HepG2 (cell line): ENCODE data around the gene NDOR1. TPM values are rescaled to one million over a fixed set of nuclear protein-coding genes. Genes with fewer than 3 reads are reported as not detected.

Experiments
- ATAC-seq: fragments of 200-7000 bp; cut with Tn5 transposase; 3 replicates; pipeline ENCODE4 v1.9.1; 2020; ENCODE audit warnings: mild to moderate bottlenecking, moderate library complexity
- BruUV-seq: library from RNA; stranded (reverse); fragments of 400-500 nt; replicated peaks from 2 replicates; lab custom pipeline; 2021; lab: Mats Ljungman, UMichigan
- CTCF ChIA-PET: fragments of 300-600 bp; formaldehyde crosslinking; extraction: SDS; loops from one replicate; lab custom pipeline; 2021; ENCODE audit warnings: low total read pairs, inconsistent platforms, low intra/inter-chr PET ratio; lab: Yijun Ruan, JAX
- POLR2A ChIA-PET: fragments of 350-600 bp; sonication (Branson Sonifier 250); formaldehyde crosslinking; loops from one replicate; lab custom pipeline; 2020; ENCODE audit warnings: antibody characterized with exemption, inconsistent platforms; lab: Yijun Ruan, JAX
- DNase-seq: peaks from one replicate; pipeline ENCODE4 v3.0.0-alpha.2; 2015; ENCODE audit warnings: low spot score
- FAIRE-seq: peaks from 3 replicates; lab custom pipeline; 2011; peaks lifted over from hg19 to GRCh38; lab: Jason Lieb, UNC
- H2AFZ ChIP-seq: one replicate; pipeline ENCODE4 v1.6.1; 2011; ENCODE audit warnings: low read length, inconsistent platforms
- H3K27ac ChIP-seq: fragments of 300-600 bp; 3 replicates; pipeline ENCODE4 v1.8.0; 2011; ENCODE audit warnings: mixed run types, mild to moderate bottlenecking, mixed read lengths, low read length, inconsistent platforms; ENCODE audit not compliant: insufficient read depth; ENCODE audit errors: extremely low read length
- H3K27me3 ChIP-seq, 2 experiments: fragments of 200-600 bp in 1 of 2; 2 replicates in 1 of 2; 3 replicates in 1 of 2; pipeline versions ENCODE4 v1.6.0 to v1.8.0; 2011; ENCODE audit warnings: low read length in 2 of 2, mild to moderate bottlenecking in 2 of 2, moderate library complexity in 2 of 2, inconsistent platforms in 1 of 2; ENCODE audit not compliant: insufficient read depth in 2 of 2, control insufficient read depth in 1 of 2
- H3K36me3 ChIP-seq, 2 experiments: fragments of 200-600 bp in 1 of 2; replicated peaks in 1 of 2; 2 replicates in 1 of 2; 3 replicates in 1 of 2; pipeline versions ENCODE4 v1.5.1 to v1.8.0; 2011; ENCODE audit warnings: low read length in 2 of 2, inconsistent platforms in 1 of 2; ENCODE audit not compliant: insufficient read depth in 2 of 2, control insufficient read depth in 1 of 2
- H3K4me1 ChIP-seq: 2 replicates; pipeline ENCODE4 v1.5.1; 2012; ENCODE audit warnings: low read length, inconsistent platforms; ENCODE audit not compliant: insufficient read depth
- H3K4me2 ChIP-seq: 2 replicates; pipeline ENCODE4 v1.6.0; 2011; ENCODE audit warnings: low read depth, low read length, inconsistent platforms
- H3K4me3 ChIP-seq, 3 experiments: fragments of 200-600 bp in 1 of 3; sonication (generic), shearing (Covaris generic) in 1 of 3; replicated peaks in 1 of 3; 2 replicates each; pipeline ENCODE4 v1.5.1; 2011 to 2016; ENCODE audit warnings: low read length in 3 of 3, inconsistent platforms in 2 of 3, low read depth in 2 of 3, mild to moderate bottlenecking in 2 of 3, control low read depth in 1 of 3, mixed read lengths in 1 of 3; ENCODE audit not compliant: insufficient read depth in 1 of 3
- H3K79me2 ChIP-seq: one replicate; pipeline ENCODE4 v1.6.1; 2011; ENCODE audit warnings: low read length, inconsistent platforms; ENCODE audit not compliant: insufficient read depth
- H3K9ac ChIP-seq: 2 replicates; pipeline ENCODE4 v1.6.0; 2011; ENCODE audit warnings: mild to moderate bottlenecking, low read depth, low read length, inconsistent platforms; ENCODE audit not compliant: insufficient read depth
- H3K9me3 ChIP-seq: 2 replicates; pipeline ENCODE4 v1.5.1; 2012; ENCODE audit warnings: mild to moderate bottlenecking, low read length
- H4K20me1 ChIP-seq: 2 replicates; pipeline ENCODE4 v1.6.0; 2011; ENCODE audit warnings: inconsistent platforms, mild to moderate bottlenecking, low read length, moderate library complexity; ENCODE audit not compliant: insufficient read depth
- AGO1 ChIP-seq: fragments of 200-400 bp; formaldehyde crosslinking; IDR thresholded peaks from 2 replicates; pipeline ENCODE4 v1.6.1; 2017; ENCODE audit warnings: mild to moderate bottlenecking, low read depth, low read length, moderate library complexity; ENCODE audit not compliant: poor library complexity, severe bottlenecking
- ATF7 ChIP-seq, 2 experiments: fragments of 450-650 bp in 1 of 2; sonication (generic) in 1 of 2; formaldehyde crosslinking in 1 of 2; IDR thresholded peaks; 2 replicates each; pipeline versions ENCODE4 v1.4.0 to v1.6.1; 2016 to 2020; ENCODE audit warnings: antibody characterized with exemption in 1 of 2, mild to moderate bottlenecking in 1 of 2, missing genetic modification reagents in 1 of 2
- HMGXB3 ChIP-seq: sonication (generic); formaldehyde crosslinking; IDR thresholded peaks from 2 replicates; pipeline ENCODE4 v1.4.0; 2020; ENCODE audit warnings: missing genetic modification reagents, borderline replicate concordance
- KAT2B ChIP-seq: fragments of 150-350 bp; IDR thresholded peaks from 2 replicates; pipeline ENCODE4 v1.6.1; 2014; ENCODE audit warnings: low read depth, low read length, borderline replicate concordance
- PCBP1 ChIP-seq: fragments of 200-400 bp; formaldehyde crosslinking; IDR thresholded peaks from 2 replicates; pipeline ENCODE4 v1.6.1; 2017; ENCODE audit warnings: mild to moderate bottlenecking, low read depth, low read length, borderline replicate concordance
- PRPF4 ChIP-seq: fragments of 200-400 bp; formaldehyde crosslinking; IDR thresholded peaks from 2 replicates; pipeline ENCODE4 v1.6.1; 2016; ENCODE audit warnings: low read length, low read depth; ENCODE audit not compliant: poor library complexity, severe bottlenecking
- RBFOX2 ChIP-seq: fragments of 200-400 bp; formaldehyde crosslinking; IDR thresholded peaks from 2 replicates; pipeline ENCODE4 v1.6.1; 2017; ENCODE audit warnings: low read depth, mild to moderate bottlenecking, low read length
- RXRA ChIP-seq: sonication (generic); formaldehyde crosslinking; IDR thresholded peaks from 2 replicates; pipeline ENCODE4 v1.5.1; 2020; ENCODE audit warnings: missing genetic modification reagents
- ZNF510 ChIP-seq: sonication (generic); formaldehyde crosslinking; IDR thresholded peaks from 2 replicates; pipeline ENCODE4 v1.4.0; 2020; ENCODE audit warnings: low read depth, mild to moderate bottlenecking, missing genetic modification reagents
- ZNF792 ChIP-seq: IDR thresholded peaks from 2 replicates; pipeline ENCODE4 v1.6.1; 2016
- WGBS: methylation state at CpG from one replicate; pipeline ENCODE4 v1.1.6; 2017; ENCODE audit warnings: low lambda C conversion rate; 5-methylcytosine and 5-hydroxymethylcytosine counted together
- in situ Hi-C: cut with HindIII; loops from 2 replicates; pipeline ENCODE4 v1.10.0; 2017; ENCODE audit warnings: low pct_unique_long_range_greater_than_20kb; ENCODE audit not compliant: extremely low pct_ligation_motif_present
- intact Hi-C: fragments of 100-400 bp; cut with micrococcal nuclease; formaldehyde crosslinking; loops from one replicate; pipeline ENCODE4 v1.10.0; 2022; ENCODE audit not compliant: unreplicated experiment
- polyA plus RNA-seq, 8 experiments: library from polyadenylated mRNA; depleted of rRNA in 3 of 8; stranded (reverse) in 7 of 8; unstranded in 1 of 8; fragments of >200 nt; fragmentation: Illumina TruSeq in 4 of 8; extraction: Trizol in 4 of 8; gene quantifications; 2 replicates each; pipeline versions ENCODE4 v1.2.1 to v1.2.3, GENCODE V29; 2011 to 2016; ENCODE audit warnings: low read depth in 4 of 8, missing spikeins in 1 of 8, mixed read lengths in 1 of 8; ENCODE audit not compliant: insufficient read depth in 1 of 8
- total RNA-seq, 5 experiments: library from RNA; depleted of rRNA; stranded (reverse); fragments of >200 nt; fragmentation: Illumina TruSeq; extraction: Trizol; gene quantifications; 2 replicates each; pipeline ENCODE4 v1.2.3, GENCODE V29; 2016; ENCODE audit warnings: low read depth in 1 of 5
- TF ChIP-seq, protein P1 (sequence below): sonication (generic); formaldehyde crosslinking; conservative IDR thresholded peaks from 2 replicates; pipeline ENCODE4 v1.8.0; 2022; ENCODE audit warnings: low read depth, missing genetic modification reagents
- TF ChIP-seq, protein P2 (sequence below), 2 experiments: sonication (generic) in 1 of 2; formaldehyde crosslinking in 1 of 2; IDR thresholded peaks; 2 replicates each; pipeline versions ENCODE4 v1.5.1 to v1.6.1; 2011 to 2020; ENCODE audit warnings: borderline replicate concordance in 1 of 2, low read depth in 1 of 2, low read length in 1 of 2, mild to moderate bottlenecking in 1 of 2, missing genetic modification reagents in 1 of 2, moderate library complexity in 1 of 2

Gene NDOR1
- total and polyA plus RNA-seq, 2 of the 13 experiments (the other 11 are each of a cell fraction or from before 2014, with no cell fraction given) = 3.6 to 8.7 TPM

GRCh38 chr9:137220317-137221094 is 15.0 kb downstream of the NDOR1 start:
- Histone ChIP-seq H3K9ac (no peak overlapping the region), H2AFZ (no peak overlapping the region), H4K20me1 (peaks cover 4% of the 10 kb centered on the region; the same call in 1 of the 2 replicates), H3K4me1 (peaks cover 52% of the 10 kb centered on the region), H3K4me3 (no peak overlapping the region; a peak in 2 of 6 replicates), H3K79me2 (peaks cover 3% of the 10 kb centered on the region), H3K27ac (no peak overlapping the region), H3K9me3 (no peaks in the 10 kb centered on the region), H3K36me3 (no peaks in the 10 kb centered on the region), H3K27me3 (no peaks in the 10 kb centered on the region; a peak in 1 of 5 replicates), H3K4me2 (no peak overlapping the region)
- intact Hi-C loops (no loop called here), in situ Hi-C loops (no loop called here)
- FAIRE-seq = no peak
- no peak for ATAC-seq
- DNase-seq = no peak
- TSS peak; percentile 63 for BruUV-seq
- ChIA-PET CTCF (no interaction called here), POLR2A (interaction anchor here (0.6 to 13.4 kb wide), 6 partner anchors 16 to 93 kb away, joined by 3 to 225 read pairs (median 14); partner anchors contain the start of genes NDOR1, TMEM203 and TPRN)
- WGBS = 94% methylated on average over 32 of the region's 52 CpGs
- TF ChIP-seq, protein P1, sequence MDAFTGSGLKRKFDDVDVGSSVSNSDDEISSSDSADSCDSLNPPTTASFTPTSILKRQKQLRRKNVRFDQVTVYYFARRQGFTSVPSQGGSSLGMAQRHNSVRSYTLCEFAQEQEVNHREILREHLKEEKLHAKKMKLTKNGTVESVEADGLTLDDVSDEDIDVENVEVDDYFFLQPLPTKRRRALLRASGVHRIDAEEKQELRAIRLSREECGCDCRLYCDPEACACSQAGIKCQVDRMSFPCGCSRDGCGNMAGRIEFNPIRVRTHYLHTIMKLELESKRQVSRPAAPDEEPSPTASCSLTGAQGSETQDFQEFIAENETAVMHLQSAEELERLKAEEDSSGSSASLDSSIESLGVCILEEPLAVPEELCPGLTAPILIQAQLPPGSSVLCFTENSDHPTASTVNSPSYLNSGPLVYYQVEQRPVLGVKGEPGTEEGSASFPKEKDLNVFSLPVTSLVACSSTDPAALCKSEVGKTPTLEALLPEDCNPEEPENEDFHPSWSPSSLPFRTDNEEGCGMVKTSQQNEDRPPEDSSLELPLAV (CRISPR knock-in tag) = no peak
- TF ChIP-seq AGO1 (peak; percentile 68), ZNF792 (CRISPR knock-in tag) (no peak), KAT2B (no peak), PCBP1 (0 out of 2 replicates have a peak, but pooled peaks have one; percentile 24), HMGXB3 (no peak), RXRA (CRISPR knock-in tag) (0 out of 2 replicates have a peak, but pooled peaks have one; percentile 23), RBFOX2 (peak; percentile 57), PRPF4 (peak; percentile 25), ATF7 (IDR thresholded peaks at IDR 0.05) (peak; percentile 38; the same call in 1 of the 2 replicates), ATF7 (CRISPR knock-in tag; IDR thresholded peaks at IDR 0.05) (no peak), ZNF510 (CRISPR knock-in tag) (no peak)
- TF ChIP-seq, protein P2, sequence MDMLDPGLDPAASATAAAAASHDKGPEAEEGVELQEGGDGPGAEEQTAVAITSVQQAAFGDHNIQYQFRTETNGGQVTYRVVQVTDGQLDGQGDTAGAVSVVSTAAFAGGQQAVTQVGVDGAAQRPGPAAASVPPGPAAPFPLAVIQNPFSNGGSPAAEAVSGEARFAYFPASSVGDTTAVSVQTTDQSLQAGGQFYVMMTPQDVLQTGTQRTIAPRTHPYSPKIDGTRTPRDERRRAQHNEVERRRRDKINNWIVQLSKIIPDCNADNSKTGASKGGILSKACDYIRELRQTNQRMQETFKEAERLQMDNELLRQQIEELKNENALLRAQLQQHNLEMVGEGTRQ (IDR thresholded peaks at IDR 0.05; ENCODE audit: low read depth, low read length) = no peak
- TF ChIP-seq, protein P2 (CRISPR knock-in tag; IDR thresholded peaks at IDR 0.05; ENCODE audit: borderline replicate concordance) = no peak
